GM19099 (cell line): ENCODE measurements around the gene TIGD4.
A peak's percentile ranks its signal among the peaks of the same experiment; 100 is the strongest.

ENCODE experiments used
- POLR2A ChIP-seq: IDR thresholded peaks from 3 replicates; pipeline ENCODE4 v1.6.1; 2011; ENCODE audit warnings: low read depth; ENCODE audit not compliant: insufficient read length; ENCODE audit errors: extremely low read depth

The TIGD4 gene

GRCh38 chr4:152779513-152780266 lies at the start of gene TIGD4, which contains the start of gene ARFIP1:
Gene TIGD4, minus strand, starts transcription at chr4:152779730. Its CDS starts 8,726 bp downstream, at chr4:152771004.
Gene ARFIP1, plus strand, starts transcription at chr4:152779954. Its CDS starts 49,680 bp downstream, at chr4:152829634.
- peak; percentile 77 for TF ChIP-seq POLR2A

GRCh38 chr4:152828122-152828521 lies 48.6 kb upstream of the TIGD4 start:
- TF ChIP-seq POLR2A, result no peak

- no peak for TF ChIP-seq POLR2A
Measured at GRCh38 chr4:152825336-152825735, 45.8 kb upstream of the TIGD4 start.

GRCh38 chr4:152824561-152824960 lies 45.0 kb upstream of the TIGD4 start:
- TF ChIP-seq POLR2A, result no peak

- no peak for TF ChIP-seq POLR2A
Measured at GRCh38 chr4:152822323-152822722, 42.8 kb upstream of the TIGD4 start.

GRCh38 chr4:152820073-152820472 lies 40.5 kb upstream of the TIGD4 start:
- TF ChIP-seq POLR2A, result no peak

- TF ChIP-seq POLR2A, result no peak
Measured at GRCh38 chr4:152819026-152819645, 39.6 kb upstream of the TIGD4 start.

GRCh38 chr4:152817331-152817730 lies 37.8 kb upstream of the TIGD4 start:
- no peak for TF ChIP-seq POLR2A

GRCh38 chr4:152815078-152815477 lies 35.5 kb upstream of the TIGD4 start:
- no peak for TF ChIP-seq POLR2A

GRCh38 chr4:152810715-152811287 lies 31.3 kb upstream of the TIGD4 start:
- no peak for TF ChIP-seq POLR2A

GRCh38 chr4:152808670-152809069 lies 29.1 kb upstream of the TIGD4 start:
- TF ChIP-seq POLR2A, result no peak

- TF ChIP-seq POLR2A, result no peak
Measured at GRCh38 chr4:152807294-152807829, 27.8 kb upstream of the TIGD4 start.

GRCh38 chr4:152806501-152807125 lies 27.1 kb upstream of the TIGD4 start:
- no peak for TF ChIP-seq POLR2A

GRCh38 chr4:152805818-152806217 lies 26.3 kb upstream of the TIGD4 start:
- TF ChIP-seq POLR2A, result no peak

- no peak for TF ChIP-seq POLR2A
Measured at GRCh38 chr4:152805071-152805650, 25.6 kb upstream of the TIGD4 start.

- no peak for TF ChIP-seq POLR2A
Measured at GRCh38 chr4:152803541-152803940, 24.0 kb upstream of the TIGD4 start.

GRCh38 chr4:152795891-152796290 lies 16.4 kb upstream of the TIGD4 start:
- TF ChIP-seq POLR2A, result no peak
